ENCODE measurements around the gene GTF3C2. TPM values are rescaled to one million over a fixed set of nuclear protein-coding genes. Genes with fewer than 3 reads are reported as not detected.

Gene GTF3C2
- total and polyA plus RNA-seq, 9 of the 15 experiments (the other 6 are each of a cell fraction or from before 2014, with no cell fraction given) = 35.5 to 96.8 (median 53.0) TPM

DNA sequence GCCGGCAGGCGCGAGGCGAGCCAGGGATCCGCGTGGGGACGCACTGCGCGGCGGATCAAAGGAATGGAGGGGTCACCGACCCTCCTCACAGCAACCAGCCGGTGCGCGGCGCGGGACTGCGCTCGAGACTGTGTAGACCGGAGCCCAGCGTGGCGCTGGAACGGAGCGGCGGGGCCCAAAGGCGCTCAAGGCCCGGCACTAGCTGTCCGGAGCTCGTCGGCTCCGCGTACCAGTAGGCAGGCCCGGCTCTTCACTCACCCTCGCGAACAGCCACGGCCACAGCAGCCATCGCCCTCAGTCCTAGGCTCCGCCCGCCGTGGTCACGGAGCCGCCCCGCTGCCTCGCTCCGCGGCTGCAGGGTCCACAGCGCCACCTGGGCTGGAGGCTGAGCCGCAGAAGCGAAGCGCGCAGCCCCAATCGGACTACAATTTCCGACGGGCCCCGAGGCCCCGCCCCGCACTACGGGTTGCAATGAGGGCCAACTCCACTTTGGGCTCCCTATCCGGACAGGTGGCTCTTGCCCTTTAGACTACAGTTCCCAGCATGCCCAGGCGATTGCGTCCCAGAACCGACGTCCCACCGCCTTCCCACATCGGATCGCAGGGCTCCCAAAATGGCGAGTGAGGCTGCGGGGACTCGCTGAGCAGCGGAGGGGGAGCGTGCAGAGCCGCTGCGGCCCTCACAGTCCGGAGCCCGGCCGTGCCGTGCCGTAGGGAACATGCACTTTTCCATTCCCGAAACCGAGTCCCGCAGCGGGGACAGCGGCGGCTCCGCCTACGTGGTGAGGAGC lies 13.7 kb upstream of the GTF3C2 start, which contains the start of the genes EIF2B4 and SNX17 (continued):
- TF ChIP-seq, protein P1, sequence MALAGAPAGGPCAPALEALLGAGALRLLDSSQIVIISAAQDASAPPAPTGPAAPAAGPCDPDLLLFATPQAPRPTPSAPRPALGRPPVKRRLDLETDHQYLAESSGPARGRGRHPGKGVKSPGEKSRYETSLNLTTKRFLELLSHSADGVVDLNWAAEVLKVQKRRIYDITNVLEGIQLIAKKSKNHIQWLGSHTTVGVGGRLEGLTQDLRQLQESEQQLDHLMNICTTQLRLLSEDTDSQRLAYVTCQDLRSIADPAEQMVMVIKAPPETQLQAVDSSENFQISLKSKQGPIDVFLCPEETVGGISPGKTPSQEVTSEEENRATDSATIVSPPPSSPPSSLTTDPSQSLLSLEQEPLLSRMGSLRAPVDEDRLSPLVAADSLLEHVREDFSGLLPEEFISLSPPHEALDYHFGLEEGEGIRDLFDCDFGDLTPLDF (CRISPR knock-in tag; IDR thresholded peaks at IDR 0.05) = peak; percentile 81
- TF ChIP-seq SMARCE1 (IDR thresholded peaks at IDR 0.05) = no peak
- peak; percentile 67 for TF ChIP-seq GABPA (tag; conservative IDR thresholded peaks at IDR 0.05; ENCODE audit: low read depth)
- no peak for TF ChIP-seq ZNF586 (CRISPR knock-in tag; conservative IDR thresholded peaks at IDR 0.05)
- TF ChIP-seq ZNF280A (IDR thresholded peaks at IDR 0.05; ENCODE audit: low read depth, partially characterized antibody) = no peak
- no peak for TF ChIP-seq CREB5 (CRISPR knock-in tag; IDR thresholded peaks at IDR 0.05)
- TF ChIP-seq KLF1 (tag; IDR thresholded peaks at IDR 0.05) = no peak
- no peak for TF ChIP-seq ZNF263 (CRISPR knock-in tag; IDR thresholded peaks at IDR 0.05; ENCODE audit: borderline replicate concordance)
- TF ChIP-seq CBX5 (IDR thresholded peaks at IDR 0.05; ENCODE audit: borderline replicate concordance, low read depth) = no peak; the same call in 1 of the 2 replicates
- TF ChIP-seq NEUROD1 (IDR thresholded peaks at IDR 0.05; ENCODE audit: borderline replicate concordance, low read depth, low read length, partially characterized antibody) = peak; percentile 97
- TF ChIP-seq RB1 (IDR thresholded peaks at IDR 0.05; ENCODE audit: low read depth) = peak; percentile 79
- peak; percentile 95 for TF ChIP-seq POLR2G (IDR thresholded peaks at IDR 0.05; ENCODE audit: low read depth, low read length)
- no peak for TF ChIP-seq ZNF121 (CRISPR knock-in tag; conservative IDR thresholded peaks at IDR 0.05)
- peak; percentile 93 for TF ChIP-seq CTBP1 (IDR thresholded peaks at IDR 0.05; ENCODE audit: borderline replicate concordance)
- no peak for TF ChIP-seq ZFP1 (CRISPR knock-in tag; IDR thresholded peaks at IDR 0.05)
- TF ChIP-seq PTRF (tag; IDR thresholded peaks at IDR 0.05) = no peak
- TF ChIP-seq MTF1 (CRISPR knock-in tag; IDR thresholded peaks at IDR 0.05; ENCODE audit: borderline replicate concordance) = no peak
- 0 out of 2 replicates have a peak, but pooled peaks have one; percentile 68 for TF ChIP-seq ZKSCAN1 (IDR thresholded peaks at IDR 0.05; ENCODE audit: low read depth, low read length)
- TF ChIP-seq BMI1 (IDR thresholded peaks at IDR 0.05; ENCODE audit: low read length) = no peak; the same call in 1 of the 2 replicates
- no peak for TF ChIP-seq ZNF436 (CRISPR knock-in tag; IDR thresholded peaks at IDR 0.05)
- TF ChIP-seq GATA2 (CRISPR knock-in tag; IDR thresholded peaks at IDR 0.05) = no peak
- TF ChIP-seq TCFL5 (CRISPR knock-in tag; conservative IDR thresholded peaks at IDR 0.05) = no peak
- TF ChIP-seq ZBTB8A (IDR thresholded peaks at IDR 0.05; ENCODE audit: partially characterized antibody) = peak; percentile 88
- TF ChIP-seq, protein P2, sequence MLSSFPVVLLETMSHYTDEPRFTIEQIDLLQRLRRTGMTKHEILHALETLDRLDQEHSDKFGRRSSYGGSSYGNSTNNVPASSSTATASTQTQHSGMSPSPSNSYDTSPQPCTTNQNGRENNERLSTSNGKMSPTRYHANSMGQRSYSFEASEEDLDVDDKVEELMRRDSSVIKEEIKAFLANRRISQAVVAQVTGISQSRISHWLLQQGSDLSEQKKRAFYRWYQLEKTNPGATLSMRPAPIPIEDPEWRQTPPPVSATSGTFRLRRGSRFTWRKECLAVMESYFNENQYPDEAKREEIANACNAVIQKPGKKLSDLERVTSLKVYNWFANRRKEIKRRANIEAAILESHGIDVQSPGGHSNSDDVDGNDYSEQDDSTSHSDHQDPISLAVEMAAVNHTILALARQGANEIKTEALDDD (IDR thresholded peaks at IDR 0.05) = no peak
- TF ChIP-seq SUPT5H (IDR thresholded peaks at IDR 0.05) = peak; percentile 83
- no peak for TF ChIP-seq ZNF780A (CRISPR knock-in tag; IDR thresholded peaks at IDR 0.05)
